ENCODE data around the gene GAS7.

DNA sequence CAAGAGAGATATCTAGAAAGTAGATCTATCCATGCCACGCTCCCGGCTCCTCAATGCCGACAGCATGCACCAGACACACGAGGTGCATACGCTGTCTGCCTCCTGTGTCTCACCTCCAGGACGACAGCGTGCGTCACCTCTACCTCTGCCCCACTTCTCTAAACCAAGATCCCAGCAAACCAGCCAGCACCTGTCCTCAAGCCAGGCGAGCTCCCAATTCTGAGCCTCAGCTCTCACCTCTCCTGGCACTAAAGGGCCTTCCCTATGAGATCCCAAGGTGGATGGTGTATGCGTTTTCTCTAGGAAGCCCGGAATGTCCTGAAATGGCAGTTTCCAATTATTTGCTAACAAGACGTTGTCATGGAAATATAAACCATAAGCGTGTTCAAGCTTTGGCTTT, 257.1 kb downstream of the GAS7 start:
- TF ChIP-seq, protein P1, sequence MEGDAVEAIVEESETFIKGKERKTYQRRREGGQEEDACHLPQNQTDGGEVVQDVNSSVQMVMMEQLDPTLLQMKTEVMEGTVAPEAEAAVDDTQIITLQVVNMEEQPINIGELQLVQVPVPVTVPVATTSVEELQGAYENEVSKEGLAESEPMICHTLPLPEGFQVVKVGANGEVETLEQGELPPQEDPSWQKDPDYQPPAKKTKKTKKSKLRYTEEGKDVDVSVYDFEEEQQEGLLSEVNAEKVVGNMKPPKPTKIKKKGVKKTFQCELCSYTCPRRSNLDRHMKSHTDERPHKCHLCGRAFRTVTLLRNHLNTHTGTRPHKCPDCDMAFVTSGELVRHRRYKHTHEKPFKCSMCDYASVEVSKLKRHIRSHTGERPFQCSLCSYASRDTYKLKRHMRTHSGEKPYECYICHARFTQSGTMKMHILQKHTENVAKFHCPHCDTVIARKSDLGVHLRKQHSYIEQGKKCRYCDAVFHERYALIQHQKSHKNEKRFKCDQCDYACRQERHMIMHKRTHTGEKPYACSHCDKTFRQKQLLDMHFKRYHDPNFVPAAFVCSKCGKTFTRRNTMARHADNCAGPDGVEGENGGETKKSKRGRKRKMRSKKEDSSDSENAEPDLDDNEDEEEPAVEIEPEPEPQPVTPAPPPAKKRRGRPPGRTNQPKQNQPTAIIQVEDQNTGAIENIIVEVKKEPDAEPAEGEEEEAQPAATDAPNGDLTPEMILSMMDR (IDR thresholded peaks at IDR 0.05; ENCODE audit: insufficient read depth, low read depth, low read length) = no peak
- TF ChIP-seq EZH2 (IDR thresholded peaks at IDR 0.05; ENCODE audit: insufficient read depth, low read length) = no peak
